Measurements from ENCODE around the gene SAMHD1.
"Not testable (repeated sequence)": the region's sequence is repeated elsewhere in the genome, so short reads cannot be mapped to it uniquely, and the experiment has no call there.

SAMHD1 gene

GRCh38 chr20:36975099-36975818 lies 23.8 kb upstream of the SAMHD1 start:
- Histone ChIP-seq H3K4me1 (ENCODE audit: control insufficient read depth, insufficient read depth, low read length, poor library complexity, severe bottlenecking) (no peaks in the 10 kb centered on the region), H3K9me3 (ENCODE audit: control insufficient read depth, low read length) (no peaks in the 10 kb centered on the region), H3K4me3 (ENCODE audit: extremely low read depth, insufficient read depth, low read length, poor library complexity, severe bottlenecking) (no peak overlapping the region), H3K36me3 (ENCODE audit: control insufficient read depth, insufficient read depth, low read length) (no peaks in the 10 kb centered on the region), H3K27ac (ENCODE audit: low read depth, low read length, severe bottlenecking) (no peak overlapping the region)
- WGBS, 2 experiments (ENCODE audit: insufficient coverage in 2 of 2): 100% methylated on average over 1 of the region's 3 CpGs

- Histone ChIP-seq H3K4me3 (ENCODE audit: extremely low read depth, insufficient read depth, low read length, poor library complexity, severe bottlenecking) (no peak overlapping the region), H3K36me3 (ENCODE audit: control insufficient read depth, insufficient read depth, low read length) (no peaks in the 10 kb centered on the region), H3K27ac (ENCODE audit: low read depth, low read length, severe bottlenecking) (no peak overlapping the region), H3K4me1 (ENCODE audit: control insufficient read depth, insufficient read depth, low read length, poor library complexity, severe bottlenecking) (no peaks in the 10 kb centered on the region), H3K9me3 (ENCODE audit: control insufficient read depth, low read length) (no peaks in the 10 kb centered on the region)
- 100% methylated on average over 1 of the region's 3 CpGs; no CpG with 5 or more reads in 1 of the 2 experiments for WGBS, 2 experiments (ENCODE audit: insufficient coverage in 2 of 2)
Measured at GRCh38 chr20:36974660-36975059, 23.2 kb upstream of the SAMHD1 start.

- Histone ChIP-seq H3K4me3 (ENCODE audit: extremely low read depth, insufficient read depth, low read length, poor library complexity, severe bottlenecking) (no peak overlapping the region), H3K4me1 (ENCODE audit: control insufficient read depth, insufficient read depth, low read length, poor library complexity, severe bottlenecking) (no peaks in the 10 kb centered on the region), H3K27ac (ENCODE audit: low read depth, low read length, severe bottlenecking) (no peak overlapping the region), H3K9me3 (ENCODE audit: control insufficient read depth, low read length) (no peaks in the 10 kb centered on the region), H3K36me3 (ENCODE audit: control insufficient read depth, insufficient read depth, low read length) (no peaks in the 10 kb centered on the region)
- 80% methylated on average over 1 of the region's 1 CpG; no CpG with 5 or more reads in 1 of the 2 experiments for WGBS, 2 experiments (ENCODE audit: insufficient coverage in 2 of 2)
Measured at GRCh38 chr20:36971103-36971502, 19.6 kb upstream of the SAMHD1 start.

GRCh38 chr20:36969478-36970186 lies 18.1 kb upstream of the SAMHD1 start:
- no peak overlapping the region for H3K4me3 ChIP-seq (ENCODE audit: extremely low read depth, insufficient read depth, low read length, poor library complexity, severe bottlenecking)
- no peaks in the 10 kb centered on the region for H3K36me3 ChIP-seq (ENCODE audit: control insufficient read depth, insufficient read depth, low read length)
- 90 to 94% methylated on average over 8 to 10 of the region's 10 CpGs for WGBS, 2 experiments (ENCODE audit: insufficient coverage in 2 of 2)
- H3K27ac ChIP-seq (ENCODE audit: low read depth, low read length, severe bottlenecking): no peak overlapping the region
- H3K4me1 ChIP-seq (ENCODE audit: control insufficient read depth, insufficient read depth, low read length, poor library complexity, severe bottlenecking): no peaks in the 10 kb centered on the region
- no peaks in the 10 kb centered on the region for H3K9me3 ChIP-seq (ENCODE audit: control insufficient read depth, low read length)

- Histone ChIP-seq H3K9me3 (ENCODE audit: control insufficient read depth, low read length) (no peaks in the 10 kb centered on the region), H3K36me3 (ENCODE audit: control insufficient read depth, insufficient read depth, low read length) (no peaks in the 10 kb centered on the region)
- 95 to 100% methylated on average over 4 of the region's 4 CpGs for WGBS, 2 experiments (ENCODE audit: insufficient coverage in 2 of 2)
Measured at GRCh38 chr20:36969051-36969450, 17.5 kb upstream of the SAMHD1 start.

GRCh38 chr20:36967636-36968035 lies 16.1 kb upstream of the SAMHD1 start:
- Histone ChIP-seq H3K36me3 (ENCODE audit: control insufficient read depth, insufficient read depth, low read length) (no peaks in the 10 kb centered on the region), H3K9me3 (ENCODE audit: control insufficient read depth, low read length) (peaks cover 6% of the 10 kb centered on the region), H3K4me1 (ENCODE audit: control insufficient read depth, insufficient read depth, low read length, poor library complexity, severe bottlenecking) (no peaks in the 10 kb centered on the region), H3K27ac (ENCODE audit: low read depth, low read length, severe bottlenecking) (no peak overlapping the region), H3K4me3 (ENCODE audit: extremely low read depth, insufficient read depth, low read length, poor library complexity, severe bottlenecking) (no peak overlapping the region)
- WGBS, 2 experiments (ENCODE audit: insufficient coverage in 2 of 2): 90 to 100% methylated on average over 1 to 4 of the region's 5 CpGs

More at GRCh38 chr20:36969051-36969450, 17.5 kb upstream of the SAMHD1 start:
- Histone ChIP-seq H3K4me1 (ENCODE audit: control insufficient read depth, insufficient read depth, low read length, poor library complexity, severe bottlenecking) (no peaks in the 10 kb centered on the region), H3K27ac (ENCODE audit: low read depth, low read length, severe bottlenecking) (no peak overlapping the region), H3K4me3 (ENCODE audit: extremely low read depth, insufficient read depth, low read length, poor library complexity, severe bottlenecking) (no peak overlapping the region)

- H3K36me3 ChIP-seq (ENCODE audit: control insufficient read depth, insufficient read depth, low read length); H3K27ac ChIP-seq (ENCODE audit: low read depth, low read length, severe bottlenecking); H3K9me3 ChIP-seq (ENCODE audit: control insufficient read depth, low read length); H3K4me3 ChIP-seq (ENCODE audit: extremely low read depth, insufficient read depth, low read length, poor library complexity, severe bottlenecking); H3K4me1 ChIP-seq (ENCODE audit: control insufficient read depth, insufficient read depth, low read length, poor library complexity, severe bottlenecking): not testable (repeated sequence)
- WGBS, 2 experiments (ENCODE audit: insufficient coverage in 2 of 2): 85 to 100% methylated on average over 3 of the region's 3 CpGs
Measured at GRCh38 chr20:36966965-36967364, 15.5 kb upstream of the SAMHD1 start.

- H3K4me1 ChIP-seq (ENCODE audit: control insufficient read depth, insufficient read depth, low read length, poor library complexity, severe bottlenecking); H3K9me3 ChIP-seq (ENCODE audit: control insufficient read depth, low read length); H3K36me3 ChIP-seq (ENCODE audit: control insufficient read depth, insufficient read depth, low read length); H3K4me3 ChIP-seq (ENCODE audit: extremely low read depth, insufficient read depth, low read length, poor library complexity, severe bottlenecking); H3K27ac ChIP-seq (ENCODE audit: low read depth, low read length, severe bottlenecking): not testable (repeated sequence)
- WGBS, 2 experiments (ENCODE audit: insufficient coverage in 2 of 2): 83 to 92% methylated on average over 6 to 7 of the region's 9 CpGs
Measured at GRCh38 chr20:36962354-36962941, 10.9 kb upstream of the SAMHD1 start.

GRCh38 chr20:36959242-36959641 lies 7.7 kb upstream of the SAMHD1 start:
- Histone ChIP-seq H3K27ac (ENCODE audit: low read depth, low read length, severe bottlenecking) (no peak overlapping the region), H3K4me1 (ENCODE audit: control insufficient read depth, insufficient read depth, low read length, poor library complexity, severe bottlenecking) (no peaks in the 10 kb centered on the region), H3K36me3 (ENCODE audit: control insufficient read depth, insufficient read depth, low read length) (no peaks in the 10 kb centered on the region), H3K9me3 (ENCODE audit: control insufficient read depth, low read length) (peaks cover 9% of the 10 kb centered on the region), H3K4me3 (ENCODE audit: extremely low read depth, insufficient read depth, low read length, poor library complexity, severe bottlenecking) (no peak overlapping the region)
- 70 to 75% methylated on average over 3 of the region's 4 CpGs for WGBS, 2 experiments (ENCODE audit: insufficient coverage in 2 of 2)

GRCh38 chr20:36957875-36958667 lies 6.6 kb upstream of the SAMHD1 start:
- Histone ChIP-seq H3K4me3 (ENCODE audit: extremely low read depth, insufficient read depth, low read length, poor library complexity, severe bottlenecking) (no peak overlapping the region), H3K27ac (ENCODE audit: low read depth, low read length, severe bottlenecking) (no peak overlapping the region)
- WGBS, 2 experiments (ENCODE audit: insufficient coverage in 2 of 2): 93 to 94% methylated on average over 10 of the region's 10 CpGs

More at GRCh38 chr20:36957875-36958667, 6.6 kb upstream of the SAMHD1 start:
- Histone ChIP-seq H3K9me3 (ENCODE audit: control insufficient read depth, low read length) (peaks cover 7% of the 10 kb centered on the region), H3K4me1 (ENCODE audit: control insufficient read depth, insufficient read depth, low read length, poor library complexity, severe bottlenecking) (no peaks in the 10 kb centered on the region), H3K36me3 (ENCODE audit: control insufficient read depth, insufficient read depth, low read length) (no peaks in the 10 kb centered on the region)
